SH-SY5Y (cell line): ENCODE results near the gene KRTAP10-5.

Source experiments
- GATA2 ChIP-seq: IDR thresholded peaks from 2 replicates; pipeline ENCODE4 v1.6.1; 2011; ENCODE audit warnings: mild to moderate bottlenecking, low read depth, low read length
- GATA3 ChIP-seq: IDR thresholded peaks from 2 replicates; pipeline ENCODE4 v1.6.1; 2011; ENCODE audit warnings: low read depth, mild to moderate bottlenecking, low read length, moderate library complexity

DNA sequence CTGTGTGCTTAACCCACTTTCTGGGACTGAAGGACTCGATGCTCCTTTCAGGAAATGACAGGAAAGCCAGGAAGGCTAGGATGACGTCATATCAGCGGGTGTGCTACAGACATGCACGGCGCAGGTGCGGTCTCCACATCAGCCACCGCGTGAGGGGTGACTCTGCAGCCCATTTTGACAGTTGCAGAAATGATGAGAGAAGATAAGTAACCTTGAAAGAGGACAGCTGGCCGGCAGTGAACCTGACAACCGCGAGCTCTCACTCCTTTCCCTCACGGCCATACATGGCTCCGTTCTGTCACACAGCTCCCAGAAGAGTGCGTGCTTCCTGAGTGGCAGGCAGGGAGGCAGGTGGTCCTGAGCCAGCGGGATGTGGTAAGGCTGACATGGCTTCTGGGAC, 1.7 kb upstream of the KRTAP10-5 start:
- TF ChIP-seq GATA3 (no peak), GATA2 (peak; percentile 26; the same call in 1 of the 2 replicates)
